ENCODE data around the gene LMOD2. TPM values are rescaled to one million over a fixed set of nuclear protein-coding genes. Genes with fewer than 3 reads are reported as not detected.

LMOD2 gene
- total RNA-seq, 1 experiment from 2014 or later, result not detected

- Histone ChIP-seq H3K4me2 (ENCODE audit: insufficient read depth, insufficient read length, low read length) (no peak overlapping the region), H2AK5ac (ENCODE audit: insufficient read length, low read length) (no peak overlapping the region), H2BK20ac (ENCODE audit: low read depth, low read length, poor library complexity, severe bottlenecking) (no peak overlapping the region), H3K79me2 (ENCODE audit: insufficient read depth, low read length) (no peaks in the 10 kb centered on the region), H3K27ac (ENCODE audit: insufficient read length, low read depth, low read length) (no peak overlapping the region), H4K91ac (ENCODE audit: insufficient read length, low read depth, low read length) (no peak overlapping the region), H4K20me1 (ENCODE audit: control insufficient read depth, insufficient read depth, insufficient read length) (no peaks in the 10 kb centered on the region), H3K9me3 (ENCODE audit: control insufficient read depth, low read depth, low read length) (no peaks in the 10 kb centered on the region), H3K27me3 (ENCODE audit: insufficient read depth, low read length) (no peaks in the 10 kb centered on the region), H3K56ac (ENCODE audit: insufficient read length, low read depth, low read length) (no peak overlapping the region), H3K79me1 (ENCODE audit: insufficient read depth, low read depth, low read length, poor library complexity, severe bottlenecking) (no peaks in the 10 kb centered on the region), H3K23ac (ENCODE audit: insufficient read length, low read depth, low read length) (no peak overlapping the region), H4K5ac (ENCODE audit: insufficient read length, low read depth, low read length) (no peak overlapping the region), H3K4me1 (ENCODE audit: insufficient read depth, low read length) (peaks cover 8% of the 10 kb centered on the region; the same call in 1 of the 2 replicates), H2BK120ac (ENCODE audit: low read depth, low read length, poor library complexity, severe bottlenecking) (no peak overlapping the region), H3T11ph (ENCODE audit: low read length) (no peak overlapping the region), H2BK15ac (ENCODE audit: low read depth, low read length) (no peak overlapping the region), H3K14ac (ENCODE audit: insufficient read depth, low read length) (no peak overlapping the region), H2AFZ (ENCODE audit: low read length) (no peak overlapping the region), H3K4ac (ENCODE audit: low read depth, low read length) (no peak overlapping the region), H2BK5ac (ENCODE audit: insufficient read length, low read length) (no peak overlapping the region), H3K9ac (ENCODE audit: extremely low read depth, insufficient read length, low read length) (no peak overlapping the region), H2BK12ac (ENCODE audit: insufficient read length, low read depth, low read length) (no peak overlapping the region), H4K8ac (replicated peaks; ENCODE audit: insufficient read length, low read depth, low read length) (no peak overlapping the region), H3K23me2 (ENCODE audit: insufficient read length, low read depth, low read length, poor library complexity, severe bottlenecking) (no peaks in the 10 kb centered on the region), H3K18ac (ENCODE audit: insufficient read length, low read depth, low read length) (no peak overlapping the region)
- H3K9me3 Mint-ChIP-seq, result no peaks in the 10 kb centered on the region; a peak in 1 of 5 replicates
- H3K36me3 Mint-ChIP-seq (ENCODE audit: insufficient read depth in 1 of 3, low read depth in 3 of 3), result no peaks in the 10 kb centered on the region
- no peaks in the 10 kb centered on the region for H3K27me3 Mint-ChIP-seq (ENCODE audit: low read depth)
- H3K27ac Mint-ChIP-seq, result no peak overlapping the region; a peak in 1 of 7 replicates
- no peak for TF ChIP-seq CTCF (conservative IDR thresholded peaks at IDR 0.05)
- H3K4me1 Mint-ChIP-seq, result peaks cover 44 to 46% of the 10 kb centered on the region in 2 experiments
- DNase-seq, result no peak
- no CpG with 5 or more reads among the region's 3 CpGs for WGBS (ENCODE audit: extremely low coverage, insufficient read length, low lambda C conversion rate)
- no peak overlapping the region for H3K4me3 Mint-ChIP-seq
Measured at GRCh38 chr7:123645516-123645915, 10.2 kb upstream of the LMOD2 start.

Measured in H9 (cell line).